LNCaP clone FGC (cell line): ENCODE data around the gene GP2.

Source experiments
- DNase-seq: peaks from one replicate; pipeline ENCODE4 v3.0.0-alpha.2; 2011; ENCODE audit warnings: low read depth
- H3K4me3 ChIP-seq: 2 replicates; pipeline ENCODE4 v1.5.1; 2011; ENCODE audit warnings: mild to moderate bottlenecking, low read depth, low read length, control low read depth
- CTCF ChIP-seq: IDR thresholded peaks from 2 replicates; pipeline ENCODE4 v1.5.1; 2012; ENCODE audit warnings: mild to moderate bottlenecking; ENCODE audit not compliant: control insufficient read depth, insufficient read depth; ENCODE audit errors: extremely low read depth

GP2 gene

GRCh38 chr16:20260215-20261009 is 66.9 kb downstream of the GP2 start:
- no peak for DNase-seq
- H3K4me3 ChIP-seq: no peak overlapping the region
- no peak for TF ChIP-seq CTCF
